Fibroblast of lung (primary cell): ENCODE results near the gene BBS9. TPM values are rescaled to one million over a fixed set of nuclear protein-coding genes. Genes with fewer than 3 reads are reported as not detected.
A peak's percentile ranks its signal among the peaks of the same experiment; 100 is the strongest.

Experiments used
- DNase-seq, 2 donors: peaks; one replicate each; pipeline versions ENCODE4 v3.0.0 to v3.0.0-alpha.2; 2010; ENCODE audit warnings: low read depth in 2 of 2
- H2AFZ ChIP-seq: 2 replicates; pipeline ENCODE4 v1.5.1; 2012; ENCODE audit warnings: low read length, control low read depth, inconsistent platforms
- H3K27ac ChIP-seq: 2 replicates; pipeline ENCODE4 v1.5.1; 2011; ENCODE audit warnings: low read length, control low read depth; ENCODE audit not compliant: insufficient read depth
- H3K27me3 ChIP-seq: 2 replicates; pipeline ENCODE4 v1.5.1; 2011; ENCODE audit warnings: mild to moderate bottlenecking, low read length; ENCODE audit not compliant: control insufficient read depth, insufficient read depth
- H3K36me3 ChIP-seq: 2 replicates; pipeline ENCODE4 v1.5.1; 2011; ENCODE audit warnings: low read length; ENCODE audit not compliant: control insufficient read depth, insufficient read depth
- H3K4me1 ChIP-seq: 2 replicates; pipeline ENCODE4 v1.5.1; 2011; ENCODE audit warnings: low read length; ENCODE audit not compliant: control insufficient read depth, insufficient read depth; ENCODE audit errors: extremely low read depth
- H3K4me2 ChIP-seq: 2 replicates; pipeline ENCODE4 v1.5.1; 2011; ENCODE audit warnings: low read length, control low read depth; ENCODE audit not compliant: insufficient read depth; ENCODE audit errors: extremely low read depth
- H3K4me3 ChIP-seq, 4 experiments: fragments of 200-600 bp in 1 of 4; sonication (generic) in 1 of 4; replicated peaks in 1 of 4; 2 replicates each; pipeline ENCODE4 v1.5.1; 2011 to 2016; ENCODE audit warnings: low read length in 4 of 4, low read depth in 3 of 4, mild to moderate bottlenecking in 3 of 4, control low read depth in 2 of 4, inconsistent platforms in 1 of 4, mixed read lengths in 1 of 4; ENCODE audit not compliant: insufficient read depth in 1 of 4; ENCODE audit errors: control extremely low read depth in 1 of 4
- H3K79me2 ChIP-seq: 2 replicates; pipeline ENCODE4 v1.5.1; 2012; ENCODE audit warnings: mild to moderate bottlenecking, low read length, inconsistent platforms; ENCODE audit not compliant: control insufficient read depth, insufficient read depth
- H3K9ac ChIP-seq: 2 replicates; pipeline ENCODE4 v1.5.1; 2011; ENCODE audit warnings: mild to moderate bottlenecking, low read length, control low read depth; ENCODE audit not compliant: insufficient read depth
- H3K9me3 ChIP-seq: 2 replicates; pipeline ENCODE4 v1.5.1; 2012; ENCODE audit warnings: low read depth, low read length; ENCODE audit not compliant: control insufficient read depth, insufficient read depth
- H4K20me1 ChIP-seq: 2 replicates; pipeline ENCODE4 v1.5.1; 2011; ENCODE audit warnings: low read length; ENCODE audit not compliant: control insufficient read depth, insufficient read depth; ENCODE audit errors: extremely low read depth
- CTCF ChIP-seq, 2 donors: IDR thresholded peaks in 1 of 2; conservative IDR thresholded peaks in 1 of 2; 1 replicate in 1 of 2; 2 replicates in 1 of 2; pipeline ENCODE4 v1.5.1; 2011 to 2012; ENCODE audit warnings: low read length in 2 of 2, control low read depth in 1 of 2, inconsistent platforms in 1 of 2, low read depth in 1 of 2, mild to moderate bottlenecking in 1 of 2
- EZH2 ChIP-seq: IDR thresholded peaks from 2 replicates; pipeline ENCODE4 v1.5.1; 2012; ENCODE audit warnings: low read length, control low read depth, mild to moderate bottlenecking; ENCODE audit errors: missing control alignments
- polyA plus RNA-seq, 2 donors: library from polyadenylated mRNA; depleted of rRNA in 1 of 2; stranded (reverse) in 1 of 2; unstranded in 1 of 2; fragments of >200 nt; gene quantifications; 2 replicates each; pipeline ENCODE4 v1.2.1, GENCODE V29; 2011 to 2012; ENCODE audit warnings: missing spikeins in 1 of 2
- total RNA-seq: library from RNA; depleted of rRNA; stranded (reverse); fragments of >200 nt; gene quantifications from 2 replicates; pipeline ENCODE4 v1.2.1, GENCODE V29; 2014

The BBS9 gene
- total and polyA plus RNA-seq, 2 donors (not counting 1 experiment from before 2014, with no cell fraction given): 19.1 to 26.9 TPM

DNA sequence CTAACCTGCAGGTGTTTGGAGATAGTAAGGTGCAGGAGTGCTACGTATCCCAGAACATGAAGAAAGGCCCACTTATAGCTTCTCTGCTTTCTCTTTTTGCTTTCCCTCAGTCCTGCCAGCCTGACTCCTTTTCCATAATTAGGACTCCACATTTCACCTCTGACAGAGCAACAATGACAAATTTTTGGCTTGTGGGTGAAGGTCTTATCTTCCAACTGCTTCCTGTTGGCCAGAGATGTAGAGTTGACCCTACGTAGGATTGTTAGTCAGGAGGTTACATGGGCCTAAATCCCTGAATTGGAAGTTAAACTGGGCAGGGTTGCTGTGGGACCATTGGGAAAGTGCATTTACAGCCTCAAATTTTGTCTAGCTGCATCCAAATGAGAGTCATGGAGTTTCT, 41.5 kb upstream of the BBS9 start:
- no peak overlapping the region for H3K27ac ChIP-seq
- H3K9me3 ChIP-seq: no peaks in the 10 kb centered on the region
- H3K27me3 ChIP-seq: no peaks in the 10 kb centered on the region
- no peak overlapping the region for H3K4me3 ChIP-seq
- H3K79me2 ChIP-seq: no peaks in the 10 kb centered on the region
- no peaks in the 10 kb centered on the region for H3K36me3 ChIP-seq
- no peak for TF ChIP-seq CTCF (conservative IDR thresholded peaks at IDR 0.05 in 1 of 2, IDR thresholded peaks at IDR 0.05 in 1 of 2; ENCODE audit: low read depth in 1 of 2, low read length in 2 of 2)
- no peak for TF ChIP-seq EZH2
- no peak overlapping the region for H2AFZ ChIP-seq
- DNase-seq: no peak
- H3K4me1 ChIP-seq: no peaks in the 10 kb centered on the region
- H3K9ac ChIP-seq: no peak overlapping the region
- no peaks in the 10 kb centered on the region for H4K20me1 ChIP-seq
- H3K4me2 ChIP-seq: no peak overlapping the region

DNA sequence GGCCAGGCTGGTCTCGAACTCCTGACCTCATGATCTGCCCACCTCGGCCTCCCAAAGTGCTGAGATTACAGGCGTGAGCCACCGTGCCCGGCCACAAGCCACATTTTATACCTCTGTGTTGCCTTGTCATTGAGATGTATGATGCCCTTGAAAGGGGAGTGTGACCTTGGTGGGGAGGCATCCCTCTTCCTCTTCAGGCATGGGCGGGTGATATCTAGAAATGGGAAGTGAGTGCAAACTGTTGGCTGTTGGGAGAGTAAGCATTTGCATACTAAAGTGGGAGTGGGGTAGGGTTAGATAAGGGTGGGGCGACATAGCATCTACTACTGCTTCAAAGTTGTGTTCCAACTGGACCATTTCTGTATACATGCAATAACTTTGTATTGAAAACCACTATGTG, 40.2 kb upstream of the BBS9 start:
- TF ChIP-seq EZH2: no peak
- TF ChIP-seq CTCF (conservative IDR thresholded peaks at IDR 0.05 in 1 of 2, IDR thresholded peaks at IDR 0.05 in 1 of 2; ENCODE audit: low read depth in 1 of 2, low read length in 2 of 2): no peak
- Histone ChIP-seq H3K27ac (no peak overlapping the region), H3K27me3 (no peaks in the 10 kb centered on the region), H3K9ac (no peak overlapping the region), H4K20me1 (no peaks in the 10 kb centered on the region), H3K9me3 (no peaks in the 10 kb centered on the region), H2AFZ (no peak overlapping the region), H3K4me2 (no peak overlapping the region), H3K4me1 (no peaks in the 10 kb centered on the region), H3K4me3 (no peak overlapping the region), H3K79me2 (no peaks in the 10 kb centered on the region), H3K36me3 (no peaks in the 10 kb centered on the region)
- no peak for DNase-seq

DNA sequence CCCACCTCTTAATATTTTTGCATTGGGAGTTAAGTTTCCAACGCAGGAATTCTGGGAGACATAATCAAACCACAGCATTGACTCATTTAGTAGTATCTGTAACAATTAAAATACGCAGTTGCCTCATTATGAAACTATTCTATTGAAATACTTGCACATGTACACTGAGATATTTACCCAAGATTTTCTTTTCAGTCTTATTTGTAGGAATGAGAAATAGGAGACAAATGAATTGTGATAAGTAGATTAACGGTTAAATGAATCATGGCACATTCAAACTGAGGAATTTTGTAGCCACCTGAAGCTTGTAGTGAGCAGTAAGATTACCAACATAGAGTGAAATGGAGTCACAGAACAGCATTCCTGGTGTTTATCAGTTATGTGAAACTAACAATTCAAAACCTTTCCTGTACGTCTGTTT, 38.2 kb upstream of the BBS9 start:
- Histone ChIP-seq H4K20me1 (no peaks in the 10 kb centered on the region), H3K9me3 (no peaks in the 10 kb centered on the region), H3K27me3 (no peaks in the 10 kb centered on the region), H2AFZ (no peak overlapping the region), H3K4me1 (no peaks in the 10 kb centered on the region), H3K4me2 (peak overlapping the region; percentile 8), H3K4me3 (no peak overlapping the region), H3K27ac (no peak overlapping the region), H3K79me2 (no peaks in the 10 kb centered on the region), H3K9ac (no peak overlapping the region), H3K36me3 (no peaks in the 10 kb centered on the region)
- TF ChIP-seq EZH2: no peak
- TF ChIP-seq CTCF (conservative IDR thresholded peaks at IDR 0.05 in 1 of 2, IDR thresholded peaks at IDR 0.05 in 1 of 2; ENCODE audit: low read depth in 1 of 2, low read length in 2 of 2): no peak
- peak; percentile 55 to 92 for DNase-seq
